Natural killer cell (primary cell): ENCODE measurements around the gene CEP250. TPM values are rescaled to one million over a fixed set of nuclear protein-coding genes. Genes with fewer than 3 reads are reported as not detected.
"Not testable (repeated sequence)": the region's sequence is repeated elsewhere in the genome, so short reads cannot be mapped to it uniquely, and the experiment has no call there.

Source experiments
- ATAC-seq, 3 donors: fragments of 150-1000 bp in 2 of 3; fragments of 200-7000 bp in 1 of 3; cut with Tn5 transposase; 1 replicate in 1 of 3; 2 replicates in 2 of 3; pipeline ENCODE4 v1.10.0; 2021; ENCODE audit warnings: mild to moderate bottlenecking in 2 of 3, moderate library complexity in 2 of 3
- DNase-seq, 2 donors: peaks; one replicate each; pipeline versions ENCODE4 v3.0.0 to v3.0.0-alpha.2; 2013 to 2021; ENCODE audit warnings: mixed read lengths in 1 of 2
- H3K27ac ChIP-seq: one replicate; pipeline ENCODE4 v1.5.1; 2013; ENCODE audit warnings: mild to moderate bottlenecking, low read length
- H3K27me3 ChIP-seq: one replicate; pipeline ENCODE4 v1.6.1; 2013; ENCODE audit warnings: low read length; ENCODE audit not compliant: control insufficient read depth, insufficient read depth
- H3K36me3 ChIP-seq: one replicate; pipeline ENCODE4 v1.6.1; 2013; ENCODE audit warnings: low read length; ENCODE audit not compliant: control insufficient read depth, insufficient read depth
- H3K4me1 ChIP-seq: one replicate; pipeline ENCODE4 v1.6.1; 2013; ENCODE audit warnings: low read length; ENCODE audit not compliant: control insufficient read depth, insufficient read depth
- H3K4me3 ChIP-seq: one replicate; pipeline ENCODE4 v1.5.1; 2013; ENCODE audit warnings: low read length
- H3K9me3 ChIP-seq: one replicate; pipeline ENCODE4 v1.6.1; 2013; ENCODE audit warnings: low read length; ENCODE audit not compliant: control insufficient read depth, insufficient read depth
- H3K27ac Mint-ChIP-seq, 2 donors: one replicate each; pipeline ENCODE4 v1.8.0; 2022; ENCODE audit warnings: mild to moderate bottlenecking in 2 of 2, mixed read lengths in 2 of 2, moderate library complexity in 1 of 2
- H3K27me3 Mint-ChIP-seq, 2 donors: one replicate each; pipeline ENCODE4 v1.8.0; 2022; ENCODE audit warnings: low read depth in 2 of 2, mixed read lengths in 2 of 2
- H3K36me3 Mint-ChIP-seq: one replicate; pipeline ENCODE4 v1.8.0; 2022; ENCODE audit warnings: mixed read lengths
- H3K4me1 Mint-ChIP-seq, 2 donors: one replicate each; pipeline ENCODE4 v1.8.0; 2022; ENCODE audit warnings: mixed read lengths in 2 of 2
- H3K4me3 Mint-ChIP-seq: one replicate; pipeline ENCODE4 v1.8.0; 2022; ENCODE audit warnings: mild to moderate bottlenecking, moderate library complexity, mixed read lengths
- H3K9me3 Mint-ChIP-seq, 2 donors: one replicate each; pipeline ENCODE4 v1.8.0; 2022; ENCODE audit warnings: mixed read lengths in 2 of 2
- CTCF ChIP-seq: fragments of 200-600 bp; IDR thresholded peaks from one replicate; pipeline ENCODE4 v1.8.0; 2022; ENCODE audit warnings: antibody characterized with exemption
- WGBS: methylation state at CpG from one replicate; pipeline ENCODE4 v1.1.7; 2013; ENCODE audit warnings: missing lambda C conversion rate; ENCODE audit not compliant: insufficient coverage; 5-methylcytosine and 5-hydroxymethylcytosine counted together
- intact Hi-C: fragments of 100-400 bp; cut with micrococcal nuclease; formaldehyde crosslinking; loops from one replicate; pipeline ENCODE4 v1.14.2; 2022
- total RNA-seq, 4 donors: library from RNA; stranded (reverse); fragments of 120-200 nt in 1 of 4; gene quantifications; one replicate each; pipeline versions ENCODE4 v1.2.3 to v1.2.4, GENCODE V29; 2013 to 2022

The CEP250 gene
- total RNA-seq, 3 donors from 2014 or later (not counting 1 experiment from before 2014, with no cell fraction given), result 61.5 to 91.8 (median 80.8) TPM

- 5% methylated on average over 10 of the region's 11 CpGs for WGBS
- DNase-seq (peak; percentile 90 to 92), ATAC-seq (peak; percentile 96 to 100 (median 99))
- intact Hi-C loops, result loop anchor here (1.0 to 10.0 kb wide), 3 partner anchors 143 to 612 kb away; partner anchors contain the start of gene EDEM2
- Histone ChIP-seq H3K4me3 (peak overlapping the region; percentile 21), H3K27me3 (no peaks in the 10 kb centered on the region), H3K4me1 (peaks cover 3% of the 10 kb centered on the region), H3K36me3 (no peaks in the 10 kb centered on the region), H3K27ac (no peak overlapping the region), H3K9me3 (no peaks in the 10 kb centered on the region)
- Mint-ChIP-seq H3K27me3 (peaks cover 0 to 4% of the 10 kb centered on the region in 2 donors), H3K4me1 (peaks cover 5% of the 10 kb centered on the region in 2 donors), H3K27ac (peak overlapping the region in 1 of 2 donors; percentile 77), H3K4me3 (peak overlapping the region; percentile 90), H3K9me3 (no peaks in the 10 kb centered on the region), H3K36me3 (no peaks in the 10 kb centered on the region)
- peak; percentile 88 for TF ChIP-seq CTCF
Observed at GRCh38 chr20:35447082-35447789, 8.2 kb upstream of the CEP250 start.

GRCh38 chr20:35448788-35449373 lies 6.5 kb upstream of the CEP250 start:
- intact Hi-C loops, result loop anchor here (10.0 kb wide), 2 partner anchors 304 to 614 kb away; partner anchors contain the start of gene EDEM2
- Histone ChIP-seq H3K27ac (no peak overlapping the region), H3K27me3 (no peaks in the 10 kb centered on the region), H3K4me1 (peaks cover 3% of the 10 kb centered on the region), H3K9me3 (no peaks in the 10 kb centered on the region), H3K36me3 (no peaks in the 10 kb centered on the region), H3K4me3 (no peak overlapping the region)
- no peak overlapping the region for H3K4me3 Mint-ChIP-seq
- no peak overlapping the region for H3K27ac Mint-ChIP-seq
- DNase-seq (no peak), ATAC-seq (no peak)
- peaks cover 0 to 4% of the 10 kb centered on the region in 2 donors for H3K27me3 Mint-ChIP-seq
- H3K4me1 Mint-ChIP-seq, result peaks cover 5% of the 10 kb centered on the region in 2 donors
- 92% methylated on average over 5 of the region's 5 CpGs for WGBS
- no peak for TF ChIP-seq CTCF
- H3K9me3 Mint-ChIP-seq, result no peaks in the 10 kb centered on the region
- H3K36me3 Mint-ChIP-seq, result no peaks in the 10 kb centered on the region

- H3K9me3 Mint-ChIP-seq, H3K27me3 Mint-ChIP-seq, H3K4me3 Mint-ChIP-seq, H3K27me3 ChIP-seq, DNase-seq, H3K4me3 ChIP-seq, H3K27ac ChIP-seq, H3K4me1 ChIP-seq, H3K9me3 ChIP-seq, H3K27ac Mint-ChIP-seq, H3K4me1 Mint-ChIP-seq, ATAC-seq, H3K36me3 ChIP-seq, H3K36me3 Mint-ChIP-seq: not testable (repeated sequence)
- WGBS, result 94% methylated on average over 6 of the region's 13 CpGs
- intact Hi-C loops, result loop anchor here (10.0 kb wide), 2 partner anchors 305 to 615 kb away; partner anchors contain the start of gene EDEM2
Observed at GRCh38 chr20:35449855-35450254, 5.5 kb upstream of the CEP250 start.

- H3K36me3 ChIP-seq, result no peaks in the 10 kb centered on the region
- no peak overlapping the region for H3K27ac ChIP-seq
- peaks cover 5 to 8% of the 10 kb centered on the region in 2 donors for H3K4me1 Mint-ChIP-seq
- 89% methylated on average over 5 of the region's 6 CpGs for WGBS
- no peaks in the 10 kb centered on the region for H3K27me3 Mint-ChIP-seq
- no peak overlapping the region for H3K27ac Mint-ChIP-seq
- DNase-seq, result no peak
- no peak for ATAC-seq
- no peaks in the 10 kb centered on the region for H3K27me3 ChIP-seq
- H3K4me1 ChIP-seq, result peaks cover 13% of the 10 kb centered on the region
- no peaks in the 10 kb centered on the region for H3K9me3 Mint-ChIP-seq
- H3K4me3 ChIP-seq, result no peak overlapping the region
- TF ChIP-seq CTCF, result no peak
- intact Hi-C loops, result no loop called here
- no peak overlapping the region for H3K4me3 Mint-ChIP-seq
- no peaks in the 10 kb centered on the region for H3K36me3 Mint-ChIP-seq
- no peaks in the 10 kb centered on the region for H3K9me3 ChIP-seq
Observed at GRCh38 chr20:35451295-35451694, 4.1 kb upstream of the CEP250 start.
